Sciatic nerve (tissue), 2 donors: ENCODE results near the gene DUSP8. TPM values are rescaled to one million over a fixed set of nuclear protein-coding genes. Genes with fewer than 3 reads are reported as not detected.
"Not testable (repeated sequence)": the region's sequence is repeated elsewhere in the genome, so short reads cannot be mapped to it uniquely, and the experiment has no call there.

Experiments
- ATAC-seq: fragments of 200-7000 bp; cut with Tn5 transposase; one replicate; pipeline ENCODE4 v1.9.1; 2020; ENCODE audit warnings: mild to moderate bottlenecking, moderate library complexity
- DNase-seq: peaks from one replicate; pipeline ENCODE4 v3.0.0-alpha.2; 2020; ENCODE audit warnings: low spot score
- intact Hi-C: fragments of 100-400 bp; cut with DNase I; formaldehyde crosslinking; loops from one replicate; pipeline ENCODE4 v1.14.2; 2022
- total RNA-seq: library from RNA; stranded (reverse); fragmentation: NEBNext Ultra II Directional; extraction: Animal tissue kit (Norgen Biotek cat#: 25700); gene quantifications from one replicate; pipeline ENCODE4 v1.2.1, GENCODE V29; 2021
- donor health status: DM: no; HTN: no; CAD: no.
- donor health status: DM: no; HTN: no; CAD: no.

Gene DUSP8
- 8.9 TPM for total RNA-seq

- intact Hi-C loops: no loop called here
- ATAC-seq: peak; percentile 81
Observed at GRCh38 chr11:1572197-1573076, at the start of gene DUSP8. Gene DUSP8, minus strand, starts transcription at chr11:1572271. Its CDS starts 6,445 bp downstream, at chr11:1565826.

DNA sequence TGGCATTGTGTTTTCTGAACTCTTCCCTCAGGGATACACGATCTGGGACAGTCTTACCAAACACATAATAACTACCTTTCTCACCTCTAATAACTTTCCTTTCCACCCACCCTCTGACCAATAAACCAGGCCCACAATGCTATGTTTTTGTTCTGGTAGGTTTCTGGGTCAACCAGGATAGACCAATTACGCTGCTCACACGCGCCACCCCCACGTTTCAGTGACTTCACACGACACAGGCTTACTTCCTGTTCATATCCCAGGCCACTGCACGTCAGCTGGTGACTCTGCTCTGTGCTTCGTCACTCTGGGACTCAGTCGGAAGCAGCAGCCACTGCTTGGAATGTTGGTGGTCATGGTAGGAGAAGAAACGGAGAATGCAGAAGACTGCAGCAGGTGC, 47.4 kb upstream of the DUSP8 start:
- DNase-seq (no peak), ATAC-seq (no peak)
- intact Hi-C loops: no loop called here

More at GRCh38 chr11:1572197-1573076, at the start of gene DUSP8:
- DNase-seq: peak; percentile 96

GRCh38 chr11:1618231-1618630, 46.2 kb upstream of the DUSP8 start:
- no peak for ATAC-seq

DNA sequence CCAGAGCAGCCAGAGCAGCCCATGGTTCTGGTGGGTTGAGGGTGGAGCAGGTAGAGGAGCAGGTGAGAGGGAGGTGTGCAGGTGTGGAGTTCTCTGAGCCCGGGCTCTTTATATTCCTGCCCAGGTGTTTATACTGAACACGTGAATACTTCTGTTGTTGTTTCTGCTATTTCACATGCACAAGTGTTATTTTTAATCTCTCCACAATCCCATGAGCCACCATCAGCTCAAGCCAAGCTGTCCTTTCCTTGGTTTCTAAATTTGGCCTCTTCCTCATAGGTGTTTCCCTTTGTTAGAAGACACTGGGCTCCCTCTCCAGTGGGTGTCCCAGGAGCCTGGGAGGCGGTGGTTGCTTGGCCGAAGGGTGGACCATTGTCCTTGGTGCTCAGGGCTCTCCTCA, 36.3 kb upstream of the DUSP8 start, which contains the start of gene KRTAP5-3:
Gene KRTAP5-3 (minus strand): TSS at position 101 of the 400 bp plus-strand sequence. CDS start 78 bp downstream, at position 23.
- DNase-seq (no peak), ATAC-seq (no peak)
- intact Hi-C loops: no loop called here

More at GRCh38 chr11:1618231-1618630, 46.2 kb upstream of the DUSP8 start:
- DNase-seq: no peak
- intact Hi-C loops: no loop called here

DNA sequence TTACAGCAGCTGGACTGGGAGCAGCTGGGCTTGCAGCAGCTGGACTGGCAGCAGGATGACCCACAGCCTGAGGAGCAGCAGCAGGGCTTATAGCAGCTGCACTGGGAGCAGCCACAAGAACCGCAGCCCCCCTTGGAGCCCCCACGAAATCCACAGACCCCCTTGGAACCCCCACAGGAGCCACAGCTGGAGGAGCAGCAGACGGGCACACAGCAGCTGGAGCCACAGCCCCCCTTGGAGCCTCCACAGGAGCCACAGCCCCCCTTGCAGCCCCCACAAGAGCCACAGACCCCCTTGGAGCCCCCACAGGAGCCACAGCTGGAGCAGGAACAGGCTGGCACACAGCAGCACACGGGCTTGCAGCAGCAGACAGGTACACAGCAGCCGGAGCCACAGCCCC, 35.8 kb upstream of the DUSP8 start:
- ATAC-seq, DNase-seq, intact Hi-C loops: not testable (repeated sequence)

- ATAC-seq, DNase-seq, intact Hi-C loops: not testable (repeated sequence)
Observed at GRCh38 chr11:1607156-1607845, 35.2 kb upstream of the DUSP8 start.

DNA sequence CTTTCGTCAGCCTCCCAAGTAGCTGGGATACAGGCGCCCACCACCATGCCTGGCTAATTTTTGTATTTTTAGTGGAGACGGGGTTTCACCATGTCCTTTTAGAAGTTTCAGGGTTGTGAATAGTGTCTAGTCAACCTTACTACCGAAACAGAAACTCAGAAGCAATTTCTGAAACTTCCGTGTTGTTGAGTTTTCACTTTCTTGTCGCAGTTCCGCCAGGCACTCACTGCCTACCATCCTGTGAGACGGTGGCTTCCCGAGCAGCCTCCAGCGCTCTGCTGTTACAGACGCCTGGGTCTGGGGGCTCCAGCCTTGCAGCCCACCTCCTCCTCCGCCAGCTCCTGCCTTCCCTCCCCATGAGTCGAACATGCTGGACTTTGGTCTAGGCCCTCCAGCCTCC, 33.9 kb upstream of the DUSP8 start:
- ATAC-seq, DNase-seq, intact Hi-C loops: not testable (repeated sequence)

GRCh38 chr11:1604711-1605110, 32.6 kb upstream of the DUSP8 start:
- DNase-seq: no peak
- intact Hi-C loops: no loop called here
- ATAC-seq: no peak

DNA sequence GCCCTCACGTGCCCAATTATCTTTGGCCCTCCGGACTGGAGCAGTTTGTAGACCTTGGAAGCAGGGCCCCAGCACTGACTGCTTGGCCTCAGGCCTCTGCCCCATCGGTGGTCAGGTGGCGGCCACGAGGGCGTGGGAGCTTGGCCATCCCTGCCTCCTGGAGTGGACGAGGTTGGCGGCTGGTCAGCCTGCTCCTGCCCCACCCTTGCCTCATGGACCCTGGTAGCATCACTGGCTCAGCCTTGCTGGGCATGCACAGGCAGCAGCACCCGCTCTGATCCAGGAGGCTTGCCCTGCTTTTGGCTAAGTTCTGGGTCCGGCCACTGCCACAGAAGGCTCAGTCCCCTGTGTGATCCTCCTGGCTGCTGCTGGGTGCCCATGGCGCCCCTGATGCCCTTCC, 32.1 kb upstream of the DUSP8 start:
- DNase-seq (no peak), ATAC-seq (no peak)
- intact Hi-C loops: no loop called here

DNA sequence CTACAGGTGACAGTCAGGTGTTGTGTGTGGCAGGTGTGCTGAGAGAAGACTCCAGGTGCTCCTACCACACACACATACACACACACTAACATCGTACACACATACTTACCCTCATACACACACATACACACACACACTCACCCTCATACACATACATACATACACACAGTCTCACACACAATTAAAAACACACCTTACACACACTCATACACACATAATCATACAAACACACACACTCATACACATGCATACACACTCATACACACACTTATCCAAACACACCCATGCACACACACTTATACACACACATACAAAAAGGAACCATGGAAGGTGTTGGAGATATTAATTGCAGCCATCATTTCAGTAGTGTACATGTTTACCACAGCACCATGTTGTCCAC, 31.6 kb upstream of the DUSP8 start:
- DNase-seq (no peak), ATAC-seq (no peak)
- intact Hi-C loops: no loop called here

DNA sequence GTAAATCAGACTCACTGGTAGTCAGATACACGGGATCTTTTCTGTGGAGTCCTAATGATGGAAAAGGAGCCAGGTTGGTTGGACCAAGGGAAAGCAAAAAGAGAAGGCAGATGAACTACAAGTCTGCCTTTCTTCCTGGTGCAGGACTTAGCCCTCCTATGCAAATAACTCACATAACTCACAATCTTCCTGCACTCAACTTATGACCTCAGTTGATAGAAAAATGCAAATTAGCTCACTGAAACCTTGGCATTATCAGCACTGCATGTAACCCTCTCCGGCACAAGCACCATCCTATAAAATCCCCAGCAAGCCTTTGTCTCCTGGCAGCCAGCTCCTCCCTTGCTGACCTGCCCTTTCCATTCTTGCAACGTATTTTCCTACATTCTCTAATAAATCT, 29.6 kb upstream of the DUSP8 start:
- ATAC-seq, DNase-seq, intact Hi-C loops: not testable (repeated sequence)

- intact Hi-C loops: no loop called here
- ATAC-seq: no peak
- DNase-seq: no peak
Observed at GRCh38 chr11:1600626-1601025, 28.6 kb upstream of the DUSP8 start.

DNA sequence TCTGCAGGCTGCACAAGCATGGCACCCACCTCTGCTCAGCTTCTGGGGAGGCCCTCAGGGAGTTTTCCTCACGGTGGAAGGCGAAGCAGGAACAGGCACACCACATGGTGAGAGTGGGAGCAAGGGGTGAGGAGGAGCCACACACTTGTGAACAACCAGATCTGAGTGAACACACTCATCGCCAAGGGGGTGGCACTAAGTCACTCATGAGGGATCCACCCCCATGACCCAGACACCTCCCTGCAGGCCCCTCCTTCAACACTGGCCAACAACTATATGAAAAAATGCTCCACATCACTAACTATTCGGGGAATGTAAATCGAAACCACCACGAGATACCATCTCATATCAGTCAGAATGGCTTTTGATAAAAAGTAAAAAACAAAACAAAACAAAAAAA, 26.7 kb upstream of the DUSP8 start:
- DNase-seq (no peak), ATAC-seq (no peak)
- intact Hi-C loops: no loop called here

GRCh38 chr11:1598406-1598805, 26.3 kb upstream of the DUSP8 start:
- ATAC-seq, intact Hi-C loops, DNase-seq: not testable (repeated sequence)

DNA sequence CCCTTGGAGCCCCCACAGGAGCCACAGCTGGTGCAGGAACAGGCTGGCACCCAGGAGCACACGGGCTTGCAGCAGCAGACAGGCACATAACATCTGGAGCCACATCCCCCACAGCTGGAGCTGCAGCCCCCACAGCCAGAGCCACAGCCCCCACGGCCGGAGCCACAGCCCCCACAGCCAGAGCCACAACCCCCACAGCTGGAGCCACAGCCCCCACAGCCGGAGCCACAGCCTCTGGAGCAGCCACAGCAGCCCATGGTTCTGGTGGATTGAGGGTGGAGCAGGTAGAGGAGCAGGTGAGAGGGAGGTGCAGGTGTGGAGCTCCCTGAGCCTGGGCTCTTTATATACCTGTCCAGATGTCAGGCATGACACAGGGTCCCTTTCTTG, 25.9 kb upstream of the DUSP8 start, which contains the start of gene KRTAP5-2:
Gene KRTAP5-2 (minus strand): TSS at position 301 of the 387 bp plus-strand sequence. CDS start 44 bp downstream, at position 257.
- intact Hi-C loops: no loop called here
- no peak for DNase-seq
- no peak for ATAC-seq

- ATAC-seq: no peak
- intact Hi-C loops: no loop called here
- no peak for DNase-seq
Observed at GRCh38 chr11:1597331-1597993, 25.4 kb upstream of the DUSP8 start.

GRCh38 chr11:1596576-1597121, 24.6 kb upstream of the DUSP8 start:
- ATAC-seq, intact Hi-C loops, DNase-seq: not testable (repeated sequence)

DNA sequence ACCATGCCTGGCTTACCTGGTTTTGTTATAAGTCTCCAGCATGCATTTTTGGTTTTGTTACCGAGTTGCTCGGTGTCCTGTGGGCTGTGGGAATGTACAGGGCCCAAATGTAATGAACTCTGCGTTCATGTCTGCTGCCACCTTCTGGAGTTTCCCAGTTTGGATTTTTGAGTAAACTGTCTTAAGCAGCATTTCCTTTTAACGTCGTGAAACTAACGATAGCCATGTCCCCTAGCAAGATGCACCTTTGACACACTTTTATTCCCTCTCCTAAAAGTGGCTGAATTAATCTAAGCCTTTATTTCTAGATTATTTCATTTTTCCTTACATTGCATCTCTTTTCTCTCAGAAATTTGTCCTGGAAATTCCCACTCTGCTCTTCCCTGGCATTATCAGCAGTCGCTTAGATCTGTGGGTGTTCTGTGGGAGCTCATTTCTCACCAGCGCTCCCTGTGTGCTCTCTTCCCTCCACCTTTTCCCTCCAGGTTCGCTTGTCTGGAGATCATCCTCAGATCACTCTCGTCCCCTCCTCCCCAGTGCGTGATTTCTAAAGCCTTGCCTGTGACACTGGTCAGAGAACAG, 24.0 kb upstream of the DUSP8 start:
- DNase-seq, intact Hi-C loops, ATAC-seq: not testable (repeated sequence)

DNA sequence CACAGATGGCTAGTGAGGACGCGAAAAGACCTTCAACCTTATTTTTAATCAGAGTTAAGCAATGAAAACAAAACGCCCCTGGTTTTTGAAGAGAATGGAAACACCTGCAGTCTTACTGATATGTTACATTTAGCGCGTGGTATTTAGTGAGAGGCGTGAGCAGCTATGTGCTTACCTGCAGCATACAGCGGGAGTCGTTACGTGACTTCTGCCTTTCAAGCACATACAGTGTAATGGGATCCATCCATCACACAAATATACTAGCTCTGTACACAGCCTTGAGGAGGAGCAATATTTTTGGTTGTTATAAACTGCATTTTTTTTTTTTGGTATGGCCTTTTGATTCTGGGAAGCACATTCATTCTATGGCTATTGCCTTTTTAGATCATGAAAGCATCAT, 20.6 kb upstream of the DUSP8 start:
- DNase-seq (no peak), ATAC-seq (no peak)
- intact Hi-C loops: no loop called here
